Measurements from ENCODE around the gene C1QTNF5.

Gene C1QTNF5

DNA sequence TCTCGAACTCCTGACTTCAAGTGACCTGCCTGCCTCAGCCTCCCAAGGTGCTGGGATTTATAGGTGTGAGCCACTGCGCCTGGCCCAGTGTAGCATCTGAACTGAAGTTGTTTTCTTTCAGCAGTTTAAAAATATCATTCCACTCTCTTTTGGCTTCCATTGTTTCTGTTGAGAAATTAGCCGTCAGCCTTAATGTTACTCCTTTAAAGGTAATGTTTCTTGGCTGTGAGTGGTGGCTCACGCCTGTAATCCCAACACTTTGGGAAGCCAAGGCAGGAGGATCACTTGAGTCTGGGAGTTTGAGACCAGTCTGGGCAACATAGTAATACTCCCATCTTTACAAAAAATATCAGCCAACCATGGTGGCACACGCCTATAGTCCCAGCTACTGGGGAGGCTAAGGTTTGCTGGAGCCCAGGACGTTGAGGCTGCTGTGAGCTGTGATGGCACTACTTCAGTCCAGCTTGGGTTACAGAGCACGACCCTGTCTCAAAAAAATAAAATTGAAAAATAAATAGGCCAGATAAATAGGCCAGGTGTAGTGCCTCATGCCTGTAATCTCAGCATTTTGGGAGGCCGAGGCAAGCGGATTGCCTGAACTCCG, 49.7 kb downstream of the C1QTNF5 start:
- no peak for DNase-seq (ENCODE audit: low spot score)

Data from HuH-7.5 (cell line).